Uterus (tissue), 4 donors: ENCODE data around the gene PAK4. TPM values are rescaled to one million over a fixed set of nuclear protein-coding genes. Genes with fewer than 3 reads are reported as not detected.

ENCODE experiments used
- DNase-seq, 2 donors: peaks; one replicate each; pipeline ENCODE4 v3.0.0-alpha.2; 2019 to 2020
- H3K27ac ChIP-seq, 2 donors: fragments of 200-600 bp; sonication (generic); 1 replicate in 1 of 2; 2 replicates in 1 of 2; pipeline ENCODE4 v1.5.1; 2016 to 2018
- H3K27me3 ChIP-seq, 2 donors: fragments of 200-600 bp; sonication (generic); one replicate each; pipeline ENCODE4 v1.5.1; 2018 to 2019; ENCODE audit warnings: control low read depth in 1 of 2
- H3K36me3 ChIP-seq, 2 donors: fragments of 200-600 bp; sonication (generic); one replicate each; pipeline ENCODE4 v1.5.1; 2019; ENCODE audit warnings: control low read depth in 1 of 2
- H3K4me1 ChIP-seq, 2 donors: fragments of 200-600 bp; sonication (generic); one replicate each; pipeline ENCODE4 v1.5.1; 2018 to 2019; ENCODE audit warnings: control low read depth in 1 of 2
- H3K4me3 ChIP-seq, 2 donors: fragments of 200-600 bp; sonication (generic); 1 replicate in 1 of 2; 2 replicates in 1 of 2; pipeline ENCODE4 v1.5.1; 2018 to 2019; ENCODE audit warnings: mild to moderate bottlenecking in 1 of 2
- H3K9me3 ChIP-seq, 2 donors: fragments of 200-600 bp; sonication (generic); one replicate each; pipeline ENCODE4 v1.5.1; 2019; ENCODE audit warnings: control low read depth in 1 of 2
- CTCF ChIP-seq, 4 experiments: fragments of 200-600 bp in 2 of 4; fragments of 450-650 bp in 2 of 4; sonication (generic) in 2 of 4; IDR thresholded peaks; one replicate each; pipeline ENCODE4 v1.5.1; 2016 to 2019; ENCODE audit warnings: antibody characterized with exemption in 4 of 4, mild to moderate bottlenecking in 2 of 4, moderate library complexity in 1 of 4
- POLR2A ChIP-seq, 2 donors: fragments of 450-650 bp; IDR thresholded peaks; one replicate each; pipeline ENCODE4 v1.6.1; 2016; ENCODE audit warnings: antibody characterized with exemption in 2 of 2, mild to moderate bottlenecking in 1 of 2, moderate library complexity in 1 of 2
- intact Hi-C: fragments of 100-400 bp; cut with DNase I; formaldehyde crosslinking; loops from one replicate; pipeline ENCODE4 v1.15.1; 2023; ENCODE audit warnings: low total_unique reads
- total RNA-seq, 4 donors: library from RNA; depleted of rRNA in 3 of 4; stranded (reverse); fragments of >200 nt in 3 of 4; gene quantifications; one replicate each; pipeline versions ENCODE4 v1.1.0 to v1.2.4, GENCODE V29; 2014 to 2023
- donor health status: DM: yes; HTN: yes; CAD: no.

The PAK4 gene
- total RNA-seq, 4 donors from 2014 or later, result 0.26 to 57.4 (median 24.3) TPM

- peak overlapping the region; percentile 71 to 81 for H3K27ac ChIP-seq
- intact Hi-C loops, result no loop called here
- H3K27me3 ChIP-seq, result no peaks in the 10 kb centered on the region
- DNase-seq, result peak in 1 of 2 donors; percentile 50
- peak overlapping the region in 1 of 2 donors; percentile 9 for H3K4me3 ChIP-seq
- H3K9me3 ChIP-seq, result no peaks in the 10 kb centered on the region
- peak in 1 of 4 experiments; percentile 28 for TF ChIP-seq CTCF (IDR thresholded peaks at IDR 0.05)
- TF ChIP-seq POLR2A (IDR thresholded peaks at IDR 0.05), result no peak
- H3K4me1 ChIP-seq, result peaks cover 0 to 15% of the 10 kb centered on the region in 2 donors
- H3K36me3 ChIP-seq, result no peaks in the 10 kb centered on the region
These were observed 19.8 kb downstream of the PAK4 start for GRCh38 chr19:39145180-39145953.

- Histone ChIP-seq H3K9me3 (no peaks in the 10 kb centered on the region), H3K4me1 (peaks cover under 1 to 15% of the 10 kb centered on the region in 2 donors), H3K27ac (peak overlapping the region; percentile 71 to 81), H3K36me3 (no peaks in the 10 kb centered on the region), H3K4me3 (no peak overlapping the region), H3K27me3 (no peaks in the 10 kb centered on the region)
- intact Hi-C loops, result no loop called here
- DNase-seq, result no peak
- no peak for TF ChIP-seq CTCF (IDR thresholded peaks at IDR 0.05)
- TF ChIP-seq POLR2A (IDR thresholded peaks at IDR 0.05), result no peak
These were observed 20.5 kb downstream of the PAK4 start for GRCh38 chr19:39146091-39146490.

- peaks cover 6 to 20% of the 10 kb centered on the region in 2 donors for H3K4me1 ChIP-seq
- no peaks in the 10 kb centered on the region for H3K36me3 ChIP-seq
- TF ChIP-seq CTCF (IDR thresholded peaks at IDR 0.05) (no peak), POLR2A (IDR thresholded peaks at IDR 0.05) (no peak)
- no peaks in the 10 kb centered on the region for H3K9me3 ChIP-seq
- H3K27ac ChIP-seq, result peak overlapping the region in 1 of 2 donors; percentile 81
- DNase-seq, result no peak
- H3K4me3 ChIP-seq, result no peak overlapping the region
- intact Hi-C loops, result no loop called here
- H3K27me3 ChIP-seq, result no peaks in the 10 kb centered on the region
These were observed 21.3 kb downstream of the PAK4 start for GRCh38 chr19:39146686-39147450.

- Histone ChIP-seq H3K27ac (no peak overlapping the region), H3K27me3 (no peaks in the 10 kb centered on the region), H3K4me3 (no peak overlapping the region), H3K36me3 (no peaks in the 10 kb centered on the region), H3K4me1 (peaks cover 6 to 20% of the 10 kb centered on the region in 2 donors), H3K9me3 (no peaks in the 10 kb centered on the region)
- no peak for TF ChIP-seq CTCF (IDR thresholded peaks at IDR 0.05)
- TF ChIP-seq POLR2A (IDR thresholded peaks at IDR 0.05), result no peak
- DNase-seq, result no peak
- intact Hi-C loops, result no loop called here
These were observed 21.9 kb downstream of the PAK4 start for GRCh38 chr19:39147480-39147879.
